HG03095 (cell line): ENCODE data around the gene PMS1.
A peak's percentile ranks its signal among the peaks of the same experiment; 100 is the strongest.
"Not testable (repeated sequence)": the region's sequence is repeated elsewhere in the genome, so short reads cannot be mapped to it uniquely, and the experiment has no call there.

ENCODE experiments used
- ATAC-seq: cut with Tn5 transposase; IDR thresholded peaks from one replicate; pipeline ENCODE4 v1.9.1; 2021; ENCODE audit warnings: moderate library complexity; ENCODE audit not compliant: unreplicated experiment

Gene PMS1

DNA sequence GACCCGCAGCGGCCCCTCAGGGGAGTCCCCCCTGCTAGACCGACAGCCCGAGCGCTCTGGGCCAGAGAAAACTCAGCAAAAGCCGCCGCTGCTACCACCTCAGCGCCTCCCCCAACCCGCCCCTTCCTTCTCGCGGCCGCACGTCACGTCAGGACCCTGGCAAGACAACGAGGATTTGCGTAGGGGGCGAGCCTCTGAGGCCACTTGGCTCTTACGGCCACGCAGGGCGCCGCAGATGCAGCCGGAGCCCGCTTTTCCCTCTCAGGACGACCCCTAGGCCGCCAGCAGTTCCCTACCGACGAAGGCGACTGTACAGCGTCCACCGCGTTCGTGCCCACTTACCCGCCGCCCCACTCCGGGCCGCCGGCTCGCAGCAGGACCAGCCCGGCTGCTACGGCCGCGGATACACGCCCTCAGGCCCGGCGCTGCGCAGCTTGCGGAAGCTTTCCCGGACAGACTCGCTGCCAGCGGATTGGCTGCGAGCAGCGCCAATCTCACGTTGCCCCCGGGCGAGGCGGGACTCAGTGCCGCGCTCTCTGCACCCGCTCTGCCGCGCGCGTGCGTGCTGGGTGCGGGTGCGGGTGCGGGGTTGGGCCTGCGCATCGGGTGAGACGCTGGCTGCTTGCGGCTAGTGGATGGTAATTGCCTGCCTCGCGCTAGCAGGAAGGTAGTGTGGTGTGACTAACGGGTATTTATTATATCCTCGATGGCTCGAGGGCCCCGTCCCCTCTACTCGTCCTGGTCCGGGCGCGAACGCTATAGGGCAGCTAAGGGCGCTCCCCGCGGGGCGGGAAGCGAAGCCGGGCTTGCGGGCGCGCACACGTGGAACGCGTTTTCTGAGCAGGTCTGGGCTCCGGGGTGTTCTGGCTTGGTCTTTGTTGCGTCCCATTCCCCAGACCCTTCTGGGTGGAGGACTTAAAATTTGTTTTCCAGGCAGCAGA is at the start of gene PMS1, which contains the start of gene ORMDL1:
Gene PMS1 (plus strand): TSS at position 524 of the 941 bp plus-strand sequence. CDS start 7,360 bp downstream, outside the sequence.
Gene ORMDL1 (minus strand): TSS at position 413 of the 941 bp plus-strand sequence. CDS start 1,744 bp downstream, outside the sequence.
- peak; percentile 90 for ATAC-seq

DNA sequence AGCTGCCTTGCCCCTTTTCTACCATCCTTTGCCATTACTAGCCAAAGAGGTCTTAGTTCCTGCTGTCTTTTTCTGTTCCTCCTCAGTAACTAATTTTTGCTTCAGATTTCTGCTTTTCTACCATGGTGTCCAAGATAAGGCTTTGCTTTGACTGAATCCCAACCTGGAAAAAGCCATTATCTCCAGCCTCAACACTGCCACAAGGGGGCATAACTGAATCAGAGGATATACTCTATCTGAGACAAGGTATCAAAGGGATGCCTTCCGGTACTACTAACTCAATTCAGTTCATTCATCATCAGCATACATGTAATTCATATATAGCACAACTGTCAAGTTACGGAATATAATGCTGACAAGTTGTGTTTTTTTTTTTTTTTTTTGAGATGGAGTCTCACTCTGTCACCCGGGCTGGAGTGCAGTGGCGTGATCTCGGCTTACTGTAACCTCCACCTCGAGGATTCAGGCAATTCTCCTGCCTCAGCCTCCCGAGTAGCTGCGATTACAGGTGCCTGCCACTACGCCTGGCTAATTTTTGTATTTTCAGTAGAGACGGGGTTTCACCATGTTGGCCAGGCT is 33.1 kb upstream of the PMS1 start:
- peak; percentile 74 for ATAC-seq

DNA sequence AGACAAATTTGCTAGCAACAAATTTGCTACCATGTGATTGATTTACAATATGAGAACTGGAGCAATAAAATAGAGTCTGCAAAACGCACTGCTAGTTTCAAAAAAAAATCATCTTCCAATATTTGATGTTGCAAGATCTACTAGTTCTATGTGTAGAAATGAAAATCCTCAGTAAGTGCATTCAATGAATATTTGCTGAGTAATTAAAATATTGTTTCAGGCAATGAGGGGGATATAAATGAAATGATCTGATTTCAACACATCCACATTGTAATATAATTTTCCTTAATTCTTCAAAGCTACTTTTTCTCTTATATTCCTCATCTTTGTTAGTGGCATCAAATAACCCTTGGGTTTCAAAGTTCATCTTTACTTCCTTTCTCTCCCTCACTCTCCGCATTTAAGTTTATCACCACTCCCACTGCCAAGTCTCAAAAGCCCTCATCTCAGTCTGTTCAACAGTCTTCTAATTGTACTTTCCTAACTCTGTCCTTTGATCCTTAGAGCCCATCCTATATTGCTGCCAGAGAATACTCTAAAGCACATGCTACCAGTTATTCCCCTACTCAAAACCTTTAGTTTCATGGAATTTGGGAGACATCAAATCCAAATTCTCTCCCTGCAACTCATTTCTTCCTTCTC is 27.8 kb upstream of the PMS1 start:
- no peak for ATAC-seq

DNA sequence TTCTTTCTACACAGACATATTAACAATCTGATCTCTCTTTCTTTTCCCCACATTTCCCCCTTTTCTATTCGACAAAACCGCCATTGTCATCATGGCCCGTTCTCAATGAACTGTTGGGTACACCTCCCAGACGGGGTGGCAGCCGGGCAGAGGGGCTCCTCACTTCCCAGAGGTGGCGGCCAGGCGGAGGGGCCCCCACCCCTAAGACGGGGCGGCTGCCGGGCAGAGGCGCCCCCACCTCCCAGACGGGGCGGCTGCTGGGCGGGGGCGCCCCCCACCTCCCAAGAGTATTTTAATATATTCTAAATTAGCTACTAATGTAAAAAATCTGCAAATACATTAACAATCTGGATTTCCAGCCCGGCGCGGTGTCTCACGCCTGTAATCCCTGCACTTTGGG is 24.1 kb upstream of the PMS1 start:
- ATAC-seq: not testable (repeated sequence)

DNA sequence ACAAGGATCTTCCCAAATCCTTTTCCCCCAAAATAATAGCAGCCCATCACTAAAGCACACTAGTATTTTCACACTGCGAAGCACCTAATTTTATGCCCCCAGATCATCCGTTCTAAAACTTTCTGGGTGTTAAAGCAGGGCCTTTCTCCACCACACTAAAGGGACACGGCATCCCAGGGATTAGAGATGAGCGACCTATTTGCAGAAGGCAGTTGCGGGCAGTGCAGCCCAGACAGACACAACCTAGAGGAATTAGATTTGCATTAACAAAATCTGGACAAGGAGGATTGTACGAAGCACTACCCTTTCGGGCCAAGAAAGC is 22.1 kb upstream of the PMS1 start:
- no peak for ATAC-seq

DNA sequence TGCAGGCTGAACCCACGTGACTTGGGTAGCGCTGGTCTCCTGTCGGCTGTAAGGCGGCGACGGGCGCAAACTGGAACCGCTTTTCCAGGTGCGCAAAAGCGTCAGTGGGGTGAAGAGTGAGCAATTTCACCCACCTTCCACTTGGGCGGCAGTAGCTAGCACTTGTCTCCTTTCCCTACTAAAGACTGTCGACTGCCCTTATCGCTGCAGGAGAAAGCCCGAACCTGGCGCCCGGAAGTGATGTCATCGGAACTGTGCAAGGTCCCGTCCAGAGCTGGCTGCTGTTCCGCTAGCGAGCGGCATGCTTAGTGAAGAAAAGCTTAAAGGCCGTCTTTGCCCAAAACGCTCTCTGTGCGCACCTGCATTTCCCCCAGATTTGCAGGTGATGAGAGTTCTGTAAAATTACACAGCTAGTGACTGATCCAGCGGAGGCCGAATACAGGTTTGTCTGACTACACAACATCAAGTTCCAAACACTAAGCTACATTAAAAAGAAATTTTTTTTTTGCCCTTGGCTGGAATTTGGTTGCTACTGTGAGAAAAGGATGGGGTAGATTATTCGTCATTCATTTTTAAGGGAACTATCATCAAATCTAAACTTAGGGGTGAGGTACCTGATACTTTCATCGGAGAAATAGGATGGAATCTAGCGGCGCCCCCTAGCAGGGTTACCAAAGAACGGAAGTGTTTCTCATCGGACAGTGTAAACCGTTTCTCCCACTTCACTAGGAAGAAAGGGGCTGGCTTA is 21.5 kb upstream of the PMS1 start, which contains the start of gene OSGEPL1:
Gene OSGEPL1 (minus strand): TSS at position 242 of the 748 bp plus-strand sequence. CDS start 1,152 bp downstream, outside the sequence.
- peak; percentile 96 for ATAC-seq

DNA sequence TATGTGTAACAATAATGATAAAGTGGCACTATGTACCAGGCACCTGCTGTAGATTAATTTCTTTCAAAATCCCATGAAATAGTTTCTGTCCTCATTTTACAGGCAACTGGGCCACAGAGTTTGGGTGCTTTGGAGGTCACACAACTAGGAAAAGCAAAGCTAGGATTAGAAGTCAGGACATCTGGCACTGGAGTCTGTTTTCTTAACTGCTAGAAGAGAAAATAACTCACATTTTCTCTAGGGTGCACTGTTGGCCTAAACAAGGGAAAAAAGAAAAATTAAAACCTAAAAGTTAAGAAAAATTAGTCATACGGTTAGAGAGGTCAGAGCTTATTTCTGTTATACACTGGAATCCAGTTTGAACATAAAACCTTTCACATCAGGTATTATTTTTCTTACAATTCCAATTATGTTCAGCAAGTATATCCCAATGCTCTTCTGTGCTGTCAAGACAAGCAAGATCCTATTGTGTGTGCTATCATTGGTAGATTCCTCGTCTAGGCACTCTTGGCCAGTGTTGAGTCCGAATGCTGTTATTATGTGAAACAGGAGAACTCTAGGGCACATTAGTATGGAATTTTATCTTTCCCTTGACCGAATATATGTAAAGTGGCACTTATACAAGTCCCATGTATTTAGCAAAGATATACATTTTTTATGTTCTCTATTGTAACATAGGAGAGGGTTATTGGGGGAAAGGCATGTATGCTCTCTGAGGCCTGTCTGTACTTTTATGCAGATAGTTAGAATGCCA is 20.2 kb upstream of the PMS1 start:
- ATAC-seq: no peak

DNA sequence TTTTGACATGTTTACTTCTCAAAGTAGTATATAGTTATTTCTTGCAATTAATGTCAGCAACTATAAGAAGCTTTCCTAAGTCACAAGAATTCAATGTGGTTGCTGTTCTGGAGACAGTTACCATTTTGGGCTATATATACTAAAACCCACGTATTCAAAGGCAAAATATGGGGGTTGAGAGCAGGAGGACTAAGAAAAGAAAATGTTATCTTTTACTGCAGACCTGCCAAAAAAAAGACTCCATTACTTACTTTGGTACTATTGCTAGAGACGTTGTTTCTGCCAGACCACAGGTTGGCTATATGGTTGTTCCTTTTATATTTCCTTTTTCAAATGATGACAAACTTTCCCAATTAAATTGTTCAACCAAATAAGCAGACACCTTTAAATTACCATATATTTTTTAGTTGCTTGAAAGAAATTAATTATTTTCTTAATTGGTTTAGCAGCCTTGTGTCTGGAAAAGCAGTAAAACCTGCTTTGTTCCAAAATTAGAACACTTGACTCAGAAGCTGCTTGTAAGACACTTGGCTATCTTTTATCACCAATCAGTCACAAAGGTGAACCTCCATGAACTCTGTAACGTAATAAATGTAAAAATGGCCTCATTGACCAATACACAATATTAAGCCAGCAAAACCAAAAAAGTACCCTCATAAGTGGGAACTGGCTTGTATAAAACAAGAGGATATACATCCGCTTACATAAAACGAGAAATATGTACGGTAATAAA is 13.5 kb upstream of the PMS1 start:
- ATAC-seq: no peak

DNA sequence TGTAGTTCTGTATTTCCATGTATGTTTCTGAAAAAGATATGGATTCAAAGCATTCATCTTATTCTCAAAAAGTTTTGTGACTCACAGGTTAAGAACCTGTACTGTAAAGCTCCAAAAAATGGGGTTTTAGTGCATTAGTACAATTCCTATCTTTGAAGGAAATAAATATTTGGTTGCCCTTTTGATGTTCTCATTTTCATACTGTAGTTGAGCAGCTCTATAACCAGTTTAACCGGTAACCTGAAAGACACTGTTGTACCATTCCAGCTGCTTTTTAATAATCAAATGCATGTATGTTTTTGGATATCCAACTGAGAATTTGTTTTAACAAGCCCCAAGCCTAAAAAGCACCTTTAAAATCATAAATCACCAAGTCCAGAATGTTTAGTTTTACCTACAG is 12.0 kb upstream of the PMS1 start:
- no peak for ATAC-seq

DNA sequence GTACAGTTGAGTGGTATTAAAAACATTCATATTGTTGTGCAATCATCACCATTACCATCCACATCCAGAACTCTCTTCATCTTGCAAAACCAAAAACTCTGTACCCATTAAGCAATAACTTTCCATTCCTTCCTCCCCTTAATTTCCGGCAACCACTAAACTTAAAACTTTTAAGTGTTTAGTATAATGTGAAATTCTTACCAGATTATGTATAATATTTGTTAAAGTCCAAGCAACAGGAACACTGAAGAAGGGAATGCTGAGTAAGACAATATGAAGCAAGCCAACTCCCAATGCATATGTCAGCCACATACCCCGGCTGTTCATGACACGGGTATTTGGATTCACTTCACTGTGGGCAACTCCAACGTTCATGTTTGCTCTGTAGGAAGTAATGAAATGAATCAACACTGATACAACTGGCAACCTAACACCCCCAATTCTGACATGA is 2.0 kb upstream of the PMS1 start:
- no peak for ATAC-seq

DNA sequence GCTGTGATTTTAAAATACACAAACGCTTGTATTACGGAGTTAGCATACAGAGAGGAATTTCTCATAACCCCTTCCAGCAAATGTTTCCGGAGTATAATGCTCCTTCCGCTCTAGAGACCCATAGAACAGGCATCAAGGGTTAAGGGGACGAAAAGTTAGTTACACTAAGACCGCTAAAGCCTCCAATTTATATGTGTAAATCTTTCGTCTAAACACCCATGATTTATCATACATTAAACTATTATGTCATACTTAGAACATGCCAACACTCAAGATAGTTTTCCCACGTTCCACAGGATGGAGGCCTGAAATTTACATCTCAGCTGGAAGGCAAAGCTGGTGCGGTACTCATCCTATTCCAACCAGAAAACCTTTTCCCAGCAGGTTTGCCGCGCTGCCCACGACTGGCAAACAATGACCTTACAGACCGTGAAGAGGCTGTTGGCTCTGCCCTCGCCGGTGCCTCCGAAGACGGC is 761 bp upstream of the PMS1 start:
- peak; percentile 19 for ATAC-seq

DNA sequence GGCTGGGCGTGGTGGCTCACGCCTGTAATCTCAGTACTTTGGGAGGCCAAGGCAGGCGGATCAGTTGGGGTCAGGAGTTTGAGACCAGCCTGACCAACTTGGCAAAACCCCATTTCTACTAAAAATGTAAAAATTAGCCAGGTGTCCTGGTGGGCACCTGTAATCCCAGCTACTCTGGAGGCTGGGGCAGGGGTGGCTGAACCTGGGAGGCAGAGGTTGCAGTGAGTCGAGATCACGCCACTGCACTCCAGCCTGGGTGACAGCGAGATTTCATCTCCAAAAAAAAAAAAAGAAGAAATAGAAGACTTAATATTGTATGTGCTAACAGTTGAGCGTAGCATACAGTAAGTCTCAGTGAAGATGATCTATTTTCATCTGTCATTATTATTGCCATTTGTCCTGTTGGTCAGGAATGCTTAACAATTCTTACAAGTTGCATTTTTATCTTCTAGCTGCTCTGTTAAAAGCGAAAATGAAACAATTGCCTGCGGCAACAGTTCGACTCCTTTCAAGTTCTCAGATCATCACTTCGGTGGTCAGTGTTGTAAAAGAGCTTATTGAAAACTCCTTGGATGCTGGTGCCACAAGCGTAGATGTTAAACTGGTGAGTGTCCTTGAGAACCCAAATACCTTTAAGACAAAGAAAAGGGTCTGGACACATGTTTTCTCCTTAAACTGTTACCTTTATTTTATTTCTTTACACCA is 7.2 kb downstream of the PMS1 start:
- ATAC-seq: no peak

DNA sequence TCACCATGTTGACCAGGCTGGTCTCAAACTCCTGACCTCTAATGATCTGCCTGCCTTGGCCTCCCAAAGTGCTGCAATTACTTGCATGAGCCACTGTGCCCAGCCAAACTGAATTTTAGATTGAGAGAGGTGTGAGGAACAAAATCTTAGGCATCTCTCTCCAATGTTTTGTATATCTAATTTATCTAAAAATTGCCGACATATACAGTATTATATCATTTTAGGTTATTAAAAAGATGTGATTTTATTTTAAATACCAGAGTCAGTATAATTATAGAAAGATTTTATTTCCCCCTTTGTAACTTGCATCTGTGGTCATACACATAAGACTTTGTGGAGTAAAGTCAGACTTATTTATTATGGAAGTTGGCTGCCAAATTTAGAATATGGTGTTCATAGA is 10.1 kb downstream of the PMS1 start:
- ATAC-seq: no peak

DNA sequence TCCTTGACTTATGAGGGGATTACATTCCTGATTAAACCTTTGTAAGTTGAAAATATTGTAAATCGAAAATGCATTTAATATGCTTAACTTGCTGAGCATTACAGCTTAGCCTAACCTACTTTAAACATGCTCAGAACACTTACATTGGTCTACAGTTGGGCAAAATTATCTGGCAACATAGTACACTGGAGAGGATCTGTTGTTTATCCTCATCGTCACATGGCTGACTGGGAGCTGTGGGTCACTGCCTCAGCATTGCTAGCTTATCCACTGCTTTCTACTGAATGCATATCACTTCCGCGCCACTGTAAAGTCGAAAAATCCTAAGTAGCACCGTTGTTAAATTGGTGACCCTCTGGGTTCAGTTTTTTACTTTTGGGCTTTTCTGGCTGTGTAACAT is 13.7 kb downstream of the PMS1 start:
- no peak for ATAC-seq

DNA sequence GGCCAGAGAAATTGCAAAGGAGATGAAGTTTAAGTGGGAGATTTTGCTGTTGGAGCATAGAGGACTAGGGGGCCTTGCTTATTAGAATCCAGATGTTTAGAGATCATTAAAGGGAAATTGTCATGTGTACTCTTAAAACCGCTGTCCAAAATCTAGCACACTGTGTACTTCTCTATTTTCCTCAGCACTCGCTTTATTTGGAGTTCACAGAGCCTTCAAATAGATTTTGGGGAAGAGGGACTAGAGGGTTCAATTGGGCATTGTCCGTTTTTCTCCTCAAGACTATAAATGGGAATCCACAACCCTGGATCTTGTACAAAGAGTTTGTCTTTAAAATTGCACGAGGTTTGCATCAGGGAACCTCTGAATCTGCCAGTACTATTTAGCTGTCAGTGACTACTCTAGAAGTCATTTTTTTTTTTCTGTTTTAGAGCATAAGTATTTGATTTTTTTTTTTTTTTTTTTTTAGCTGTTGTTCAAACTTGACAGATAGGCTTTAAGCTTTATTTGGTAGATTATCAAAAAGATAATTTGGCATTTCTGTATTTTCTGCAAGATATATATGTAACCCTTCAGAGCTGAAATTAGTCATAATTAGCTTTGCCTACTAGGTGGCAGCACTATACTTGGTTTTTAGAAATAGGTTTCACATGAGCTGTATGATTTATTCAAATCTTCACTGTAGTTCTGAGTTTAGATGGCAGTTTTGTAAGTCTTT is 14.2 kb downstream of the PMS1 start:
- ATAC-seq: peak; percentile 71

DNA sequence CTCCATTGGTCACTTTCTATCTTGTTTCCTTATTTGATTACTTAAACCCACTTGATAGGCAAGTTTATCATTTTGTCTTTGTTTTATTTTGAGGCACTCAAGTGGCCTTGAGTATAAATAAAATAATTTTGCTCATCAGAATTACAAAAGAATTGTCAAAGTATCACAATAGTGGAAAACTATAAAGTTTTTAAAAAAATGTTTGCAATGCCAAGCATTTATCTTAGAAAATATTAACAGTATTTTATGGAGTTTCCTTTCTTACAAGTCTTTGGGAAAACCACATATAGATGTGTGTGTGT is 14.7 kb downstream of the PMS1 start:
- ATAC-seq: no peak

DNA sequence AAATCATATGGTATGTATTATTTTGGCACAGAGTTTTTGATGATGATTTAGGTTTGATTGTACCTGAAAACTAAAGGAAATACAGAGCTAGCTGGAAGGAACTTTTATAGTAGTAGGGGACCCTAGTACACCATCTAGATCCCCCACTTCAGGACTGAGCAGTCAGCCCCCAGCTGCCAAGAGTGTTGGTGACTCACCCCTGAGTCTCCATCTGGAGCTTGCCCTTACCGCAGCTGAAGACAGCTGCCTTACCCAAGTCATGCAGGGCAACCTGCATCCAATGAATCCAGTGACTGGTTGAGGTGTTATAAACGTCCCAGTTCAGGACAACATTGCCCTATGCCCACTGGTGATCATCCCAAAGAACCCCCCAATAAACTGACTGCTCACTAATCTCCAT is 15.3 kb downstream of the PMS1 start:
- no peak for ATAC-seq

DNA sequence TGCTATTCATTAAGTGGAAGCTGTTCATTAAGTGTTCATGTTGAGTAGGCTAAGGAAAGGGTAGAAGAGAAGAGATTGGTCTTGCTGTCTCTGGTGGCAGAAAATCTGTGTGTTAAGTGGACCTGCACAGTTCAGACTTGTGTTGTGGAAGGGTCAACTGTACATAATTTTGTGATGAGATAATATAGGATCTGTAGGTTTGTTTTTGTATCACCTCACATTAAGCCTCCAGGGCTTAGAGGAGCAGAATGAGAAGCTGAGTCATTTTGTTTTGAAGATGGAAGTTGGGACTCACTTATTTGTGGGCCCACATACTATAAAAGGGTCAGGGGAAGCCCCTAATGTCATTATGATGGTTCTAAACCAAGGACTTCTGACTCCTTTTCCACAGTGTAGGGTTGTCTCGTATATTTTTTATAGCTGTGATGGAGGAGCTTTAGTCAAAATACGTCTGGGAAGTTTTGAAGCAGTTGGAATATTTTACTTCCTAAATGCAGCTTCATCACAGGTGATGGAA is 18.2 kb downstream of the PMS1 start:
- ATAC-seq: no peak
